ENCODE measurements around the gene LMO3. TPM values are rescaled to one million over a fixed set of nuclear protein-coding genes. Genes with fewer than 3 reads are reported as not detected.

LMO3 gene
- total and polyA plus RNA-seq, 2 of the 4 experiments (the other 2 are of a cell fraction), result 0.54 to 0.84 TPM

- H2AFZ ChIP-seq (replicated peaks; ENCODE audit: low read length, poor library complexity), result no peak overlapping the region
- no peak overlapping the region for H2BK5ac ChIP-seq (ENCODE audit: low read depth, low read length, poor library complexity, severe bottlenecking)
- no peaks in the 10 kb centered on the region for H4K20me1 ChIP-seq (ENCODE audit: insufficient read depth, low read length)
- H3K4me1 ChIP-seq (ENCODE audit: control insufficient read depth, insufficient read depth, low read length), result peaks cover 2% of the 10 kb centered on the region; the same call in 1 of the 2 replicates
- H3K56ac ChIP-seq (ENCODE audit: extremely low read depth, insufficient read depth, low read length), result no peak overlapping the region
- BruUV-seq (replicated peaks), result no TSS peak
- in situ Hi-C loops (cut with MboI; ENCODE audit: low sequenced_read_pairs) (no loop called here), intact Hi-C loops (cut with micrococcal nuclease) (loop anchor here (2.0 to 5.0 kb wide), 3 partner anchors 220 to 625 kb away; no protein-coding TSS in a partner anchor), dilution Hi-C loops (cut with HindIII; ENCODE audit: low sequenced_read_pairs, unreplicated experiment) (no loop called here)
- DNase-seq, result no peak
- 82% methylated on average over 6 of the region's 6 CpGs; no CpG with 5 or more reads in 1 of the 2 experiments for WGBS, 2 experiments (ENCODE audit: extremely low coverage in 2 of 2, insufficient read length in 1 of 2)
- H2BK120ac ChIP-seq (ENCODE audit: low read depth, low read length), result no peak overlapping the region
- no peak overlapping the region for H4K8ac ChIP-seq (ENCODE audit: low read depth in 2 of 2, low read length in 2 of 2)
- no peaks in the 10 kb centered on the region for H3K79me1 ChIP-seq (ENCODE audit: low read depth in 1 of 2, low read length in 2 of 2)
- ChIA-PET CTCF (interaction anchor here (0.6 to 1.5 kb wide), 2 partner anchors 132 to 1059 kb away, joined by 3 to 4 read pairs; no protein-coding TSS in a partner anchor), POLR2A (ENCODE audit: unreplicated experiment) (interaction anchor here (0.5 kb wide), 1 partner anchor 541 kb away, joined by 3 read pairs; no protein-coding TSS in a partner anchor)
- no peak overlapping the region for H3K4ac ChIP-seq (ENCODE audit: low read depth, low read length)
- no peak for ATAC-seq (ENCODE audit: low read depth)
- no peak overlapping the region for H2AK9ac ChIP-seq (replicated peaks; ENCODE audit: low read depth, low read length, poor library complexity)
- no peak overlapping the region for H3K23ac ChIP-seq (ENCODE audit: low read depth, low read length)
- H3K9me3 ChIP-seq (ENCODE audit: control insufficient read depth, insufficient read depth, low read length), result no peaks in the 10 kb centered on the region
- TF ChIP-seq USF2 (IDR thresholded peaks at IDR 0.05; ENCODE audit: low read depth, low read length) (no peak), FOS (IDR thresholded peaks at IDR 0.05; ENCODE audit: low read depth, low read length) (no peak), ELK1 (IDR thresholded peaks at IDR 0.05; ENCODE audit: borderline replicate concordance, low read depth, low read length) (no peak), BHLHE40 (IDR thresholded peaks at IDR 0.05; ENCODE audit: low read depth, low read length) (no peak), CHD1 (IDR thresholded peaks at IDR 0.05; ENCODE audit: low read depth, low read length) (no peak), MXI1 (IDR thresholded peaks at IDR 0.05; ENCODE audit: borderline replicate concordance, low read depth, low read length) (no peak)
- peaks cover 26% of the 10 kb centered on the region for H3K27me3 ChIP-seq (ENCODE audit: control insufficient read depth, insufficient read depth, low read length)
- no peak overlapping the region for H2BK15ac ChIP-seq (ENCODE audit: low read depth, low read length)
- no peaks in the 10 kb centered on the region for H3K36me3 ChIP-seq (ENCODE audit: control insufficient read depth, insufficient read depth, low read length)
- no peak overlapping the region for H3K27ac ChIP-seq (ENCODE audit: insufficient read depth, low read length)
- no peak overlapping the region for H2BK20ac ChIP-seq (ENCODE audit: low read depth, low read length)
- no peak overlapping the region for H4K5ac ChIP-seq (ENCODE audit: low read depth, low read length)
- no peak overlapping the region for H4K91ac ChIP-seq (ENCODE audit: insufficient read depth, low read depth, low read length)
- no peak overlapping the region for H3K4me2 ChIP-seq (ENCODE audit: low read depth, low read length)
- H2AK5ac ChIP-seq (ENCODE audit: low read depth, low read length), result no peak overlapping the region
- H3K18ac ChIP-seq (ENCODE audit: low read depth, low read length), result no peak overlapping the region
- no peak overlapping the region for H3K14ac ChIP-seq (replicated peaks; ENCODE audit: low read depth, low read length)
- H3K9ac ChIP-seq (ENCODE audit: low read depth, low read length), result no peak overlapping the region
- H3K4me3 ChIP-seq (ENCODE audit: insufficient read depth, low read depth, low read length), result no peak overlapping the region
- H3K9me1 ChIP-seq (ENCODE audit: insufficient read depth, low read length), result no peaks in the 10 kb centered on the region; the same call in 1 of the 2 replicates
These were observed 1.0 kb upstream of the LMO3 start for GRCh38 chr12:16606991-16607390.
